Stimulated activated effector memory CD8-positive, alpha-beta T cell treated with anti-CD3 and anti-CD28 coated beads, Interleukin-12 subunit alpha, Interleukin-12 subunit beta, amount 100 ng/mL, for 72 hours (primary cell): Measurements from ENCODE around the gene SPATS2L.
A peak's percentile ranks its signal among the peaks of the same experiment; 100 is the strongest.

ENCODE experiments used
- ATAC-seq: fragments of 150-1000 bp; cut with Tn5 transposase; 2 replicates; pipeline ENCODE4 v1.10.0; 2021
- DNase-seq, 2 donors: peaks; one replicate each; pipeline ENCODE4 v3.0.0; 2021 to 2022; ENCODE audit warnings: low spot score in 2 of 2
- H3K27ac Mint-ChIP-seq: one replicate; pipeline ENCODE4 v1.8.0; 2022; ENCODE audit warnings: mild to moderate bottlenecking, mixed read lengths
- H3K36me3 Mint-ChIP-seq: one replicate; pipeline ENCODE4 v1.8.0; 2022; ENCODE audit warnings: mild to moderate bottlenecking, mixed read lengths
- H3K4me1 Mint-ChIP-seq: one replicate; pipeline ENCODE4 v1.8.0; 2022; ENCODE audit warnings: mixed read lengths
- H3K4me3 Mint-ChIP-seq: one replicate; pipeline ENCODE4 v1.8.0; 2022; ENCODE audit warnings: mild to moderate bottlenecking, mixed read lengths
- H3K9me3 Mint-ChIP-seq: one replicate; pipeline ENCODE4 v1.8.0; 2022; ENCODE audit warnings: mixed read lengths

Gene SPATS2L

DNA sequence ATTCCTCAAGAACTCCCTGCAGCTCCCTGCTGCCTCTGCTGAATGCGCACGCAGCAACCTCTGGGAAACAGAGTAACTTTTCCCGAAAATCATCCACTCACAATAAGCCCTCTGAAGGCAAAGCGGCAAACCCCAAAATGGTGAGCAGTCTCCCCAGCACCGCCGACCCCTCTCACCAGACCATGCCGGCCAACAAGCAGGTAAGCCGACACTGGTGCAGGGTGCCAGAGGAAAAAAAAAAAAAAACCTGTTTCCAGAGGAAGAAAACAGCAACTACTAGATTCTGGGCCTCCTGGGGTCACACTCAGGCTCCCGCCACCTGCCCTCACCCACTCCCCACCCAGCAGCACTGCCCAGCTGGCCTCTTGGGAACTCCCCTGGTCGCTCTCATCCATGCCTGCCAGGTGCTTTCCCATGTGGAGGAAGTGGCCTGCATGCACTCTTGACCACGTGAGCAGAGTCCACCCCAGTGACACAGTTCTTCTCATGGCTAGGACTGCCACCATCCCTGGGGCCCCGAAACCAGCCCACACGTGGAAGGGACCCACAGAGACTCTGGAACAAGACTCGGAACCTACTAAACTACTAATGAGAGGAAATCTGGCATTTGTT is 166.5 kb downstream of the SPATS2L start:
- no peak overlapping the region for H3K4me3 Mint-ChIP-seq
- no peaks in the 10 kb centered on the region for H3K9me3 Mint-ChIP-seq
- peak overlapping the region; percentile 69 for H3K27ac Mint-ChIP-seq
- DNase-seq (no peak), ATAC-seq (no peak)
- peaks cover 42% of the 10 kb centered on the region for H3K36me3 Mint-ChIP-seq
- peaks cover 23% of the 10 kb centered on the region for H3K4me1 Mint-ChIP-seq

DNA sequence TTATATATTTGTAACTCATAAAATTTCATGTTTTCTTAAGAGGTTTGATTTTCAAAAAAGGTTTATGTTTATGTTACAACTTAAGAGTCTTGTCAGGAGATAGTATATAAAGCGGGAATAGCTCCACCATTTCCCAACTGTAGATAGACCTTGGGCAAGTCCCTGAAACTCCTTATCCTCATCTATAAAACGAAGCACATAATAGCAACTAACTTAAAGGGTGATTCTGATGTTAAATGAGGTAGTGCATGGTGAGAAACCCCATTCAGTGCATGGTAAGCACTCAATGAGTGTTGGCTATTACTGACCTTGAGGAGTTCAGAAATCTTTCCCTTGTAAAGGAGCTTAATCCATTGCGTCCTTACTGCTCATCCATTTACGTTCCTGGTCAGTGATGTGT is 169.3 kb downstream of the SPATS2L start:
- ATAC-seq = no peak
- H3K4me3 Mint-ChIP-seq = no peak overlapping the region

GRCh38 chr2:200476836-200477235 is 170.3 kb downstream of the SPATS2L start:
- Mint-ChIP-seq H3K27ac (no peak overlapping the region), H3K4me1 (peaks cover 8% of the 10 kb centered on the region), H3K36me3 (peaks cover 30% of the 10 kb centered on the region), H3K9me3 (no peaks in the 10 kb centered on the region), H3K4me3 (no peak overlapping the region)
- DNase-seq (no peak), ATAC-seq (no peak)

More for the DNA sequence above, 169.3 kb downstream of the SPATS2L start:
- H3K9me3 Mint-ChIP-seq = no peaks in the 10 kb centered on the region
- no peak overlapping the region for H3K27ac Mint-ChIP-seq
- H3K36me3 Mint-ChIP-seq = peaks cover 37% of the 10 kb centered on the region
- peaks cover 16% of the 10 kb centered on the region for H3K4me1 Mint-ChIP-seq
- DNase-seq = no peak

DNA sequence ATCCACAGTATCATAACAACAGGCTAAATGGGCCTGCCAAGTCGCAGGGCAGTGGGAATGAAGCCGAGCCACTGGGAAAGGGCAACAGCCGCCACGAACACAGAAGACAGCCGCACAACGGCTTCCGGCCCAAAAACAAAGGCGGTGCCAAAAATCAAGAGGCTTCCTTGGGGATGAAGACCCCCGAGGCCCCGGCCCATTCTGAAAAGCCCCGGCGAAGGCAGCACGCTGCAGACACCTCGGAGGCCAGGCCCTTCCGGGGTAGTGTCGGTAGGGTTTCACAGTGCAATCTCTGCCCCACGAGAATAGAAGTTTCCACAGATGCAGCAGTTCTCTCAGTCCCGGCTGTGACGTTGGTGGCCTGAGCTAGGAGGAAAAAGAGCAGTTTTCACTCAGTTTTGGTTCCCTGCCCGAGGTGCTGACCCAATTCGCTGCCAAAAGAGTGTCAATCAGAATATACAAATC is 171.2 kb downstream of the SPATS2L start:
- no peaks in the 10 kb centered on the region for H3K9me3 Mint-ChIP-seq
- no peak for ATAC-seq
- no peak overlapping the region for H3K4me3 Mint-ChIP-seq
- DNase-seq = no peak
- peaks cover 8% of the 10 kb centered on the region for H3K4me1 Mint-ChIP-seq
- H3K27ac Mint-ChIP-seq = no peak overlapping the region
- H3K36me3 Mint-ChIP-seq = peaks cover 27% of the 10 kb centered on the region

GRCh38 chr2:200479692-200480265 is 173.3 kb downstream of the SPATS2L start:
- Mint-ChIP-seq H3K9me3 (no peaks in the 10 kb centered on the region), H3K4me3 (no peak overlapping the region), H3K27ac (peak overlapping the region; percentile 63), H3K36me3 (peaks cover 15% of the 10 kb centered on the region), H3K4me1 (peaks cover 8% of the 10 kb centered on the region)
- ATAC-seq = peak; percentile 64
- DNase-seq = no peak

DNA sequence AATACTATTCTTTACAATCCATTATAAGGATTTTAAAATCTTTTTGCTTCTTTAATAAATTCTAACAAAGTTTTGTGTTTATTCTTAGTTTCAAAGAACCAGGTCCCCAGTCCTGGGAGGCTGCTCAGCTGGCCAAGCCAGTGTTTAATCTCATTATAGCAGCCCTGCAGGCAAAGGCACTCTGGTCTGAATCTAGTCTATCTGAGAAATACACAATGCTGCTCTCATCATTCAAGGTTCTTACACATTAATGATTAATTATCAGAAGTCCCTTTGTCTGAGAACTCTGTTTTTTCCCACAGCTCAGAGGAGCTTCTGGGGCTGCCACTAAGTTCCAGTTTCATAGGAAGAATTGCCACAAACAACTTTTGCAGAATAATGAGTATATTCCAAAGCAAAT is 175.7 kb downstream of the SPATS2L start:
- Mint-ChIP-seq H3K4me1 (peaks cover 8% of the 10 kb centered on the region), H3K36me3 (peaks cover 7% of the 10 kb centered on the region), H3K9me3 (no peaks in the 10 kb centered on the region), H3K27ac (no peak overlapping the region), H3K4me3 (no peak overlapping the region)
- DNase-seq (no peak), ATAC-seq (no peak)

GRCh38 chr2:200483729-200484198 is 177.3 kb downstream of the SPATS2L start:
- peaks cover 8% of the 10 kb centered on the region for H3K4me1 Mint-ChIP-seq
- no peaks in the 10 kb centered on the region for H3K9me3 Mint-ChIP-seq
- no peak overlapping the region for H3K4me3 Mint-ChIP-seq
- ATAC-seq (peak; percentile 73), DNase-seq (no peak)
- H3K27ac Mint-ChIP-seq = no peak overlapping the region
- H3K36me3 Mint-ChIP-seq = peaks cover 6% of the 10 kb centered on the region

DNA sequence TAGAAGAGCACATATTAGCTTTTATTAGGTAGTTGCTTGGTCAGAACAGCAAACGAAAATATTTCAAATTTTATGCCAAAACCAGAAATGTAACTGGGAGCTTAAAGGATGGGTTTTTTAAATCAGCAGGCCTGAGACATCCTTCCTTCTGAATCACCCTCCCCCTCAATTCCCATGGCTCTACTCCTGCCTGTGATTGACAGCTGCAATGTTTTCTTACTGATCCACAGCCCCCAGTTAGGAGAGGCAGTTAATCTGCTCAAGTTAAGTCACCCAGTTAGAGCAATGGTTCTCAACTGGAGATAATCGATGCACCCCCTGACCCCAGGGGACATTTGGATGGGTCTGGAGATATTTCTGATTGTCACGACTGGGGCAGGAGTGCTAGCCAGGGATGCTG is 178.4 kb downstream of the SPATS2L start:
- Mint-ChIP-seq H3K4me1 (peaks cover under 1% of the 10 kb centered on the region), H3K36me3 (peaks cover 6% of the 10 kb centered on the region), H3K4me3 (no peak overlapping the region), H3K27ac (no peak overlapping the region), H3K9me3 (no peaks in the 10 kb centered on the region)
- DNase-seq = no peak
- no peak for ATAC-seq

DNA sequence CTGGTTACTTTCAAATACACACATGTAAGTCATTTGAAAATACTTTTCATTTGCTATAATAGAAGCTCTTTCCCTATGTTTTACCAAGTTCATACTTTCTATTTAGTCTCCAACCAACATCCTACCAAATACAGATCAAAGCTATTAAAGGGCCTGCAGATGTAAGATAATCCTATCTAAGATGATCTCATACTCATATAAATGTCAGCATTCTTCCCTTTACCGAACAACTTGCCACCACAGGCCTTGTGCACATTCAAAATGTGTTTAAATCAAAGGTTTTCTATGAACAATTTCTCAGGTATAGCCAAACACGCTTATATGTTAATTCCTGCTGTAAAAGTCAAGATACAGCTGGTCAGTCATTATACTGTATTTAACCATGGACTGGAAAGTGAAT is 180.0 kb downstream of the SPATS2L start:
- ATAC-seq = no peak
- Mint-ChIP-seq H3K36me3 (peaks cover 22% of the 10 kb centered on the region), H3K4me1 (no peaks in the 10 kb centered on the region), H3K4me3 (no peak overlapping the region), H3K27ac (no peak overlapping the region), H3K9me3 (no peaks in the 10 kb centered on the region)
- DNase-seq = no peak

DNA sequence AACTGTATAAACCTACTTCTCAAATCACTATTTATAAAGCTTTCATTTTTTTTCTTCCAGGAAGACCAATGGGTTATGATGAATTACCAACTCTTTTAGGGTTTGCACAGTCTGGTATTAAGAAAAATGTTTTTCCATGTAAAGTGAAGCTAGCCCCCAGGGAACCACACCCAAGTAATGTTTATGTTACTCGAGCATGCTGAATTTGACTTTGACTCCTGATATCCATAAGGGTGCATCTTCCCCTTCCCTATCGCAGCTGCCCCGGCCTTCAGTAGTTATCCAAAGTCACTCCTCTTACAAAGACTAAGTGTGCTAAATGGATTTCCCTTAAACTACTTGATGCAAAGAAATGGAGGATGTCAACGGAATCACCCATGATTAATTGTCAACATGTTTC is 181.7 kb downstream of the SPATS2L start:
- Mint-ChIP-seq H3K4me1 (no peaks in the 10 kb centered on the region), H3K27ac (no peak overlapping the region), H3K4me3 (no peak overlapping the region), H3K36me3 (peaks cover 39% of the 10 kb centered on the region), H3K9me3 (no peaks in the 10 kb centered on the region)
- ATAC-seq = no peak
- no peak for DNase-seq

- peaks cover 57% of the 10 kb centered on the region for H3K36me3 Mint-ChIP-seq
These were observed 183.5 kb downstream of the SPATS2L start for GRCh38 chr2:200490001-200490400.

DNA sequence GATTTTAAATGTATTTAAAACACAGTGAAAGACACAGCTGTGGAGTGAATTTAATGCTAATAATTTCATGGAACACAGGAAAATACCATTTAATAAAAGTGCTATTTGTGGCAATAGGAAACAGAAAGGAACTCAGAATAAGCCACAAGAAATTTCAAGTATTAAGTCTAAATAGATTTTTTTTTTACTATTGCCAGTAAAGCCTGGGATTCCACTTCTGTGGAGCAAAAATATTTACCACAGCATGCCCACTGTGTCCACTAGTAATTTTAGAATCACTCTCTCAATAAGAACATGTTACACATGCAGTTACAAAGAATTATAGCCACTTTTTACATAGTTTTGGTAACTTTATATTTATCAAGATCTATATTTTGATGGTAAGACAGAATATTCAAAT is 186.2 kb downstream of the SPATS2L start:
- Mint-ChIP-seq H3K4me1 (no peaks in the 10 kb centered on the region), H3K27ac (no peak overlapping the region), H3K36me3 (peaks cover 82% of the 10 kb centered on the region), H3K9me3 (no peaks in the 10 kb centered on the region), H3K4me3 (no peak overlapping the region)
- no peak for ATAC-seq
- DNase-seq = no peak

More at GRCh38 chr2:200490001-200490400, 183.5 kb downstream of the SPATS2L start:
- DNase-seq (no peak), ATAC-seq (no peak)
- H3K9me3 Mint-ChIP-seq = no peaks in the 10 kb centered on the region
- H3K27ac Mint-ChIP-seq = no peak overlapping the region
- H3K4me1 Mint-ChIP-seq = no peaks in the 10 kb centered on the region
- H3K4me3 Mint-ChIP-seq = no peak overlapping the region

DNA sequence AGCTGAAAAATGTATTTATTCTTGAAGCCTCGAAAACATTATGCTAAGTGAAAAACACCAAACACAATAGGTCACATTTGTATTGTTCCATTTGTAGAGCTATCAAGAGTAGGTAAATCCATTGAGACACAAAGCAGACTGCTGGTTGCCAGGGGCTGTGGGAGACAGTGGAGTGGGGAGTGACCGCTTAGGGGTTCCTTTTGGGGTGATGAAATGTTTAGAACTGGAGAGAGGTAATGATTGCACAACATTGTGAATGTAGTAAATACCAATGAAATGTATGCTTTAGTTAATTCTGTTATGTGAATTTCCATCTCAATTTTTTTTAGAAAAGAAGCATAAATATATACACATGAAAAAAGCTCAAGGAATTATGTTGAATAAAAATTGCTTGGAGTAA is 187.6 kb downstream of the SPATS2L start:
- Mint-ChIP-seq H3K36me3 (peaks cover 94% of the 10 kb centered on the region), H3K9me3 (no peaks in the 10 kb centered on the region), H3K4me1 (no peaks in the 10 kb centered on the region), H3K4me3 (no peak overlapping the region), H3K27ac (no peak overlapping the region)
- DNase-seq (no peak), ATAC-seq (no peak)

GRCh38 chr2:200496696-200497095 is 190.2 kb downstream of the SPATS2L start:
- DNase-seq = no peak
- H3K36me3 Mint-ChIP-seq = peaks cover 71% of the 10 kb centered on the region
- H3K4me3 Mint-ChIP-seq = no peak overlapping the region
- peak overlapping the region; percentile 67 for H3K27ac Mint-ChIP-seq
- H3K9me3 Mint-ChIP-seq = no peaks in the 10 kb centered on the region
- no peak for ATAC-seq
- H3K4me1 Mint-ChIP-seq = no peaks in the 10 kb centered on the region

DNA sequence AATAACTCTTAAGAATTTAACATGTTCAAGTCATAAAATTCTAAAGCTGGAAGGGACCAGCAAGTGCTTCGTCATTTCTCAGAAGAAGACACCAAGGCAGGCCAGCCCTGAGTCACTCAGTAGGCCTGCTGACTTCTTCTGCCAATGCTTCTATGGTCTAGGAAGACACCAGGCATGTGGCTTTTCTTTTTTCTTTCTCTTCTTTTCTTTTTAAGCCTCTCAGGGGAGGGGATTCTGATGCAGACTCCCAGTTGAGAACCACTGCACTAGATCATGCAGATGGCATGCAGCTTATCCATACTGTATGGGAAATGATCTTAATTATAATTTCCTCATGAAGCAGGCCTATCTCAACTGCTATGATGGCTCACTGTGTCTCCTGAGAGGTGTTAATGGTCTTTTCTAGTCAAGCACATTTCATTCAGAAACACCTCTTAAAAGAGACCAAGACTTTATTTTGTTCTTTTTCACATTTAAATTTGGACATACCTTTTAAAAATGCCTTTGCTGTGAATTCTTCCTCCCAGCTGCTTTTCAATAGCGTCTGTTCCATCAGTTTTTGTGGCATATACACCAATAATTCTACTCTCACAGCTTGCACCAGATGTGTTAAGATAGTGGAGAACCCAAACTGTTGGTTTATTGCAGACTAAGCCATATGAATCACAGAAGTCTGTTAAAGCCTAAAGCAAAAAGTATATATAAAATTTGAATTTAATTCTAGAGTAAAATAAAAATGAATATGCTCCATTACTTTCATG is 192.1 kb downstream of the SPATS2L start:
- no peaks in the 10 kb centered on the region for H3K9me3 Mint-ChIP-seq
- no peak overlapping the region for H3K4me3 Mint-ChIP-seq
- peaks cover 69% of the 10 kb centered on the region for H3K36me3 Mint-ChIP-seq
- H3K4me1 Mint-ChIP-seq = peaks cover 4% of the 10 kb centered on the region
- peak overlapping the region; percentile 56 for H3K27ac Mint-ChIP-seq
- ATAC-seq = no peak
- no peak for DNase-seq

GRCh38 chr2:200502196-200502595 is 195.7 kb downstream of the SPATS2L start:
- Mint-ChIP-seq H3K4me3 (no peak overlapping the region), H3K4me1 (peaks cover 4% of the 10 kb centered on the region), H3K36me3 (peaks cover 55% of the 10 kb centered on the region), H3K9me3 (no peaks in the 10 kb centered on the region), H3K27ac (no peak overlapping the region)
- DNase-seq = no peak
- ATAC-seq = no peak
